K562 (cell line): ENCODE data around the gene HOATZ. TPM values are rescaled to one million over a fixed set of nuclear protein-coding genes. Genes with fewer than 3 reads are reported as not detected.

Experiments
- ATAC-seq: fragments of 200-7000 bp; cut with Tn5 transposase; 3 replicates; pipeline ENCODE4 v1.9.1; 2020; ENCODE audit warnings: moderate library complexity
- BruUV-seq: library from RNA; stranded (reverse); fragments of 400-500 nt; replicated peaks from 2 replicates; lab custom pipeline; 2021; lab: Mats Ljungman, UMichigan
- CTCF ChIA-PET: fragments of 300-600 bp; formaldehyde crosslinking; extraction: SDS; loops from one replicate; lab custom pipeline; 2021; ENCODE audit warnings: low intra/inter-chr PET ratio; lab: Yijun Ruan, JAX
- POLR2A ChIA-PET: fragments of 300-600, 350-650 bp; sonication (Branson Sonifier 250); formaldehyde crosslinking; extraction: SDS; loops from one replicate; lab custom pipeline; 2021; ENCODE audit warnings: antibody characterized with exemption, inconsistent platforms; lab: Yijun Ruan, JAX
- DNase-seq, 4 experiments: peaks; one replicate each; pipeline versions ENCODE4 v3.0.0 to v3.0.0-alpha.2; 2011 to 2018; ENCODE audit warnings: low spot score in 3 of 4, mixed read lengths in 3 of 4; ENCODE audit errors: extremely low read depth in 1 of 4
- FAIRE-seq: peaks from 2 replicates; lab custom pipeline; 2011; peaks lifted over from hg19 to GRCh38; lab: Jason Lieb, UNC
- H2AFZ ChIP-seq: 2 replicates; pipeline ENCODE4 v1.6.0; 2011; ENCODE audit warnings: low read depth, low read length, control low read depth, inconsistent platforms
- H3K27ac ChIP-seq: fragments of 200-600 bp; 3 replicates; pipeline ENCODE4 v1.8.0; 2011; ENCODE audit warnings: low read depth, mild to moderate bottlenecking, control low read depth, inconsistent platforms, low read length, moderate library complexity, mixed read lengths; ENCODE audit errors: extremely low read depth
- H3K27me3 ChIP-seq, 2 experiments: fragments of 300-600 bp in 1 of 2; 2 replicates in 1 of 2; 3 replicates in 1 of 2; pipeline versions ENCODE4 v1.6.0 to v1.8.0; 2011; ENCODE audit warnings: inconsistent platforms in 2 of 2, low read length in 2 of 2, mild to moderate bottlenecking in 1 of 2, mixed read lengths in 1 of 2, moderate library complexity in 1 of 2; ENCODE audit not compliant: control insufficient read depth in 2 of 2, insufficient read depth in 2 of 2
- H3K36me3 ChIP-seq: fragments of 300-600 bp; 3 replicates; pipeline ENCODE4 v1.8.0; 2011; ENCODE audit warnings: mild to moderate bottlenecking, low read length, inconsistent platforms; ENCODE audit not compliant: control insufficient read depth, insufficient read depth
- H3K4me1 ChIP-seq, 2 experiments: fragments of 200-600 bp in 1 of 2; replicated peaks in 1 of 2; 2 replicates in 1 of 2; 3 replicates in 1 of 2; pipeline versions ENCODE4 v1.5.1 to v1.8.0; 2011; ENCODE audit warnings: inconsistent platforms in 2 of 2, low read length in 2 of 2, mild to moderate bottlenecking in 1 of 2, mixed read lengths in 1 of 2, moderate library complexity in 1 of 2; ENCODE audit not compliant: control insufficient read depth in 2 of 2, insufficient read depth in 2 of 2
- H3K4me2 ChIP-seq: 2 replicates; pipeline ENCODE4 v1.6.1; 2011; ENCODE audit warnings: low read length, control low read depth, inconsistent platforms, mixed read lengths; ENCODE audit not compliant: insufficient read depth
- H3K4me3 ChIP-seq: fragments of 200-600 bp; sonication (generic), shearing (Covaris generic); 2 replicates; pipeline ENCODE4 v1.5.1; 2016; ENCODE audit warnings: control low read depth, inconsistent platforms
- H3K79me2 ChIP-seq: fragments of 200-600 bp; 3 replicates; pipeline ENCODE4 v1.8.0; 2011; ENCODE audit warnings: low read length, inconsistent platforms; ENCODE audit not compliant: control insufficient read depth, insufficient read depth
- H3K9ac ChIP-seq, 2 experiments: 2 replicates each; pipeline versions ENCODE4 v1.6.0 to v1.6.1; 2011; ENCODE audit warnings: low read depth in 2 of 2, low read length in 2 of 2, control low read depth in 1 of 2, inconsistent platforms in 1 of 2, mild to moderate bottlenecking in 1 of 2, mixed read lengths in 1 of 2; ENCODE audit not compliant: insufficient read depth in 1 of 2
- H3K9me1 ChIP-seq: one replicate; pipeline ENCODE4 v1.6.0; 2011; ENCODE audit warnings: inconsistent platforms, mild to moderate bottlenecking, low read length, moderate library complexity; ENCODE audit not compliant: control insufficient read depth, insufficient read depth
- H3K9me3 ChIP-seq: replicated peaks from 2 replicates; pipeline ENCODE4 v1.5.1; 2011; ENCODE audit warnings: low read depth, low read length, inconsistent platforms; ENCODE audit not compliant: control insufficient read depth, insufficient read depth
- H4K20me1 ChIP-seq: replicated peaks from 2 replicates; pipeline ENCODE4 v1.6.1; 2011; ENCODE audit warnings: low read length, inconsistent platforms, mixed read lengths; ENCODE audit not compliant: control insufficient read depth, insufficient read depth
- CBX3 ChIP-seq, 2 experiments: IDR thresholded peaks; 1 replicate in 1 of 2; 2 replicates in 1 of 2; pipeline ENCODE4 v1.6.1; 2012; ENCODE audit warnings: inconsistent platforms in 2 of 2, low read length in 2 of 2, borderline replicate concordance in 1 of 2, control low read depth in 1 of 2
- E4F1 ChIP-seq: fragments of 250-450 bp; sonication (Bioruptor Pico); IDR thresholded peaks from 2 replicates; pipeline ENCODE4 v1.5.0; 2021; ENCODE audit warnings: mild to moderate bottlenecking, borderline replicate concordance
- FOXA1 ChIP-seq: fragments of 450-650 bp; IDR thresholded peaks from 2 replicates; pipeline ENCODE4 v1.6.1; 2016; ENCODE audit warnings: mild to moderate bottlenecking, borderline replicate concordance
- RUNX1 ChIP-seq: sonication (generic); IDR thresholded peaks from 2 replicates; pipeline ENCODE4 v1.6.1; 2016; ENCODE audit warnings: antibody characterized with exemption, low read depth
- TCF3 ChIP-seq: sonication (generic); formaldehyde crosslinking; IDR thresholded peaks from 2 replicates; pipeline ENCODE4 v1.4.0; 2020; ENCODE audit warnings: mild to moderate bottlenecking, missing genetic modification reagents
- TFE3 ChIP-seq: fragments of 450-650 bp; formaldehyde crosslinking; IDR thresholded peaks from 2 replicates; pipeline ENCODE4 v1.4.0; 2020; ENCODE audit warnings: mild to moderate bottlenecking, mixed read lengths
- THAP7 ChIP-seq: fragments of 250-450 bp; sonication (Bioruptor Pico); IDR thresholded peaks from 2 replicates; pipeline ENCODE4 v1.5.0; 2021
- ZBTB2 ChIP-seq: fragments of 450-650 bp; IDR thresholded peaks from 2 replicates; pipeline ENCODE4 v1.6.1; 2016; ENCODE audit warnings: antibody characterized with exemption
- WGBS: fragments of 100-300 bp; shearing (Covaris generic); methylation state at CpG from one replicate; pipeline ENCODE4 v1.1.6; 2016; ENCODE audit warnings: low coverage, mixed read lengths; ENCODE audit not compliant: insufficient coverage; ENCODE audit errors: missing lambda C conversion rate; 5-methylcytosine and 5-hydroxymethylcytosine counted together
- in situ Hi-C: fragments of 300-500 bp; cut with MboI; formaldehyde crosslinking; loops from 4 replicates; pipeline ENCODE4 v1.15.0; 2018; ENCODE audit warnings: inconsistent platforms, mixed read lengths
- intact Hi-C: fragments of 100-400 bp; cut with micrococcal nuclease; formaldehyde crosslinking; loops from 2 replicates; pipeline ENCODE4 v1.14.2; 2022
- polyA plus RNA-seq, 8 experiments: library from polyadenylated mRNA; depleted of rRNA in 4 of 8; stranded (reverse) in 5 of 8; unstranded in 3 of 8; fragments of >200 nt; fragmentation: Nextera tagmentation in 2 of 8; fragmentation: Illumina TruSeq in 1 of 8; extraction: Ambion mirVana in 2 of 8; extraction: Trizol in 1 of 8; gene quantifications; 2 replicates each; pipeline versions ENCODE4 v1.2.1 to v1.2.3, GENCODE V29; 2011 to 2014; ENCODE audit warnings: inconsistent platforms in 1 of 8, missing spikeins in 1 of 8
- total RNA-seq, 7 experiments: library from RNA; depleted of rRNA in 6 of 7; stranded (reverse); fragments of >200 nt in 6 of 7; fragmentation: Illumina TruSeq in 2 of 7; extraction: Trizol in 2 of 7; gene quantifications; 2 replicates each; pipeline versions ENCODE4 v1.2.1 to v1.2.3, GENCODE V29; 2011 to 2021; ENCODE audit warnings: low replicate concordance in 1 of 7

Gene HOATZ
- total and polyA plus RNA-seq, 9 of the 15 experiments (the other 6 are each of a cell fraction or from before 2014, with no cell fraction given), result not detected

GRCh38 chr11:111477898-111478297, 36.7 kb upstream of the HOATZ start:
- ChIA-PET POLR2A (no interaction called here), CTCF (no interaction called here)
- Histone ChIP-seq H3K9me3 (no peaks in the 10 kb centered on the region), H3K79me2 (no peaks in the 10 kb centered on the region), H4K20me1 (no peaks in the 10 kb centered on the region), H3K9ac (no peak overlapping the region), H2AFZ (no peak overlapping the region), H3K4me3 (no peak overlapping the region), H3K4me1 (no peaks in the 10 kb centered on the region), H3K27ac (no peak overlapping the region), H3K4me2 (no peak overlapping the region), H3K9me1 (no peaks in the 10 kb centered on the region), H3K27me3 (no peaks in the 10 kb centered on the region), H3K36me3 (no peaks in the 10 kb centered on the region)
- in situ Hi-C loops, result no loop called here
- FAIRE-seq, result no peak
- no peak for ATAC-seq
- intact Hi-C loops, result no loop called here
- no peak for DNase-seq
- WGBS, result 3% methylated on average over 2 of the region's 2 CpGs
- no TSS peak for BruUV-seq
- no peak for TF ChIP-seq FOXA1
- TF ChIP-seq TFE3, result no peak
- TF ChIP-seq ZBTB2, result no peak
- no peak for TF ChIP-seq E4F1 (CRISPR knock-in tag)
- TF ChIP-seq RUNX1, result no peak
- no peak for TF ChIP-seq CBX3 (IDR thresholded peaks at IDR 0.05; ENCODE audit: borderline replicate concordance in 1 of 2, low read length in 2 of 2)
- no peak for TF ChIP-seq TCF3 (CRISPR knock-in tag)
- no peak for TF ChIP-seq THAP7
